HEK293 (cell line): ENCODE data around the gene RUFY1.

ENCODE experiments used
- CTCF ChIA-PET: fragments of 350-600 bp; formaldehyde crosslinking; extraction: SDS; loops from one replicate; lab custom pipeline; 2021; ENCODE audit warnings: antibody characterized with exemption; lab: Yijun Ruan, JAX
- POLR2A ChIA-PET: fragments of 300-600 bp; formaldehyde crosslinking; extraction: SDS; loops from one replicate; lab custom pipeline; 2020; ENCODE audit warnings: antibody characterized with exemption, inconsistent platforms; lab: Yijun Ruan, JAX
- H3K27ac ChIP-seq: fragments of 200-500 bp; sonication (Bioruptor generic); 2 replicates; pipeline ENCODE4 v1.5.1; 2014; ENCODE audit warnings: low read depth, low read length, control low read depth, inconsistent platforms; ENCODE audit errors: extremely low read depth
- H3K36me3 ChIP-seq, 2 experiments: fragments of 200-500 bp in 1 of 2; sonication (Bioruptor generic) in 1 of 2; 1 replicate in 1 of 2; 2 replicates in 1 of 2; pipeline ENCODE4 v1.5.1; 2014 to 2017; ENCODE audit warnings: inconsistent platforms in 2 of 2, low read length in 2 of 2; ENCODE audit not compliant: control insufficient read depth in 2 of 2, insufficient read depth in 1 of 2
- H3K4me1 ChIP-seq: fragments of 200-500 bp; sonication (Bioruptor generic); 2 replicates; pipeline ENCODE4 v1.5.1; 2014; ENCODE audit warnings: mild to moderate bottlenecking, low read length, inconsistent platforms; ENCODE audit not compliant: control insufficient read depth, insufficient read depth
- H3K4me3 ChIP-seq: 2 replicates; pipeline ENCODE4 v1.5.1; 2011; ENCODE audit warnings: low read depth, mild to moderate bottlenecking, control low read depth, low read length, moderate library complexity
- H3K9me3 ChIP-seq: fragments of 200-500 bp; sonication (Bioruptor generic); 2 replicates; pipeline ENCODE4 v1.5.1; 2014; ENCODE audit warnings: low read depth, low read length, inconsistent platforms; ENCODE audit not compliant: control insufficient read depth, insufficient read depth
- GLI4 ChIP-seq: fragments of 450-650 bp; formaldehyde crosslinking; IDR thresholded peaks from 2 replicates; pipeline ENCODE4 v1.5.1; 2016; ENCODE audit warnings: missing biosample characterization, missing genetic modification characterization
- GLIS2 ChIP-seq: fragments of 450-650 bp; formaldehyde crosslinking; IDR thresholded peaks from 2 replicates; pipeline ENCODE4 v1.5.1; 2016; ENCODE audit warnings: missing biosample characterization, missing genetic modification characterization
- TRIM28 ChIP-seq: IDR thresholded peaks from 2 replicates; pipeline ENCODE4 v1.6.1; 2011; ENCODE audit warnings: low read length, control low read depth, borderline replicate concordance
- ZBTB48 ChIP-seq: fragments of 450-650 bp; formaldehyde crosslinking; IDR thresholded peaks from 2 replicates; pipeline ENCODE4 v1.5.1; 2016; ENCODE audit warnings: missing biosample characterization, missing genetic modification characterization
- ZEB2 ChIP-seq: fragments of 450-650 bp; formaldehyde crosslinking; IDR thresholded peaks from 2 replicates; pipeline ENCODE4 v1.5.1; 2016; ENCODE audit warnings: missing biosample characterization, missing genetic modification characterization
- ZNF175 ChIP-seq: fragments of 450-650 bp; formaldehyde crosslinking; IDR thresholded peaks from 2 replicates; pipeline ENCODE4 v1.5.1; 2016; ENCODE audit warnings: missing biosample characterization, missing genetic modification characterization
- ZNF214 ChIP-seq: fragments of 450-650 bp; formaldehyde crosslinking; IDR thresholded peaks from 2 replicates; pipeline ENCODE4 v1.5.1; 2017; ENCODE audit warnings: missing biosample characterization, mild to moderate bottlenecking, missing genetic modification characterization, borderline replicate concordance
- ZNF341 ChIP-seq: fragments of 450-650 bp; formaldehyde crosslinking; IDR thresholded peaks from 2 replicates; pipeline ENCODE4; 2016; ENCODE audit warnings: low read depth, missing biosample characterization, missing genetic modification characterization
- ZNF354C ChIP-seq: fragments of 450-650 bp; formaldehyde crosslinking; IDR thresholded peaks from 2 replicates; pipeline ENCODE4 v1.5.1; 2016; ENCODE audit warnings: missing biosample characterization, missing genetic modification characterization, low read depth, borderline replicate concordance
- ZNF391 ChIP-seq: fragments of 450-650 bp; formaldehyde crosslinking; IDR thresholded peaks from 2 replicates; pipeline ENCODE4 v1.5.1; 2016; ENCODE audit warnings: low read depth, missing biosample characterization, missing genetic modification characterization, borderline replicate concordance
- ZNF701 ChIP-seq: fragments of 450-650 bp; formaldehyde crosslinking; IDR thresholded peaks from 2 replicates; pipeline ENCODE4 v1.5.1; 2016; ENCODE audit warnings: missing biosample characterization, missing genetic modification characterization
- ZNF785 ChIP-seq: fragments of 450-650 bp; formaldehyde crosslinking; IDR thresholded peaks from 2 replicates; pipeline ENCODE4 v1.5.1; 2016; ENCODE audit warnings: missing biosample characterization, missing genetic modification characterization
- ZSCAN30 ChIP-seq: fragments of 450-650 bp; IDR thresholded peaks from 2 replicates; pipeline ENCODE4 v1.5.1; 2018; ENCODE audit warnings: missing biosample characterization, mild to moderate bottlenecking, missing genetic modification characterization, moderate library complexity
- ZXDB ChIP-seq: fragments of 450-650 bp; formaldehyde crosslinking; IDR thresholded peaks from 2 replicates; pipeline ENCODE4 v1.5.1; 2016; ENCODE audit warnings: missing biosample characterization, missing genetic modification characterization
- TF ChIP-seq, protein P1 (sequence below): fragments of 450-650 bp; formaldehyde crosslinking; IDR thresholded peaks from 2 replicates; pipeline ENCODE4 v1.5.1; 2016; ENCODE audit warnings: missing biosample characterization, missing genetic modification characterization

Gene RUFY1

DNA sequence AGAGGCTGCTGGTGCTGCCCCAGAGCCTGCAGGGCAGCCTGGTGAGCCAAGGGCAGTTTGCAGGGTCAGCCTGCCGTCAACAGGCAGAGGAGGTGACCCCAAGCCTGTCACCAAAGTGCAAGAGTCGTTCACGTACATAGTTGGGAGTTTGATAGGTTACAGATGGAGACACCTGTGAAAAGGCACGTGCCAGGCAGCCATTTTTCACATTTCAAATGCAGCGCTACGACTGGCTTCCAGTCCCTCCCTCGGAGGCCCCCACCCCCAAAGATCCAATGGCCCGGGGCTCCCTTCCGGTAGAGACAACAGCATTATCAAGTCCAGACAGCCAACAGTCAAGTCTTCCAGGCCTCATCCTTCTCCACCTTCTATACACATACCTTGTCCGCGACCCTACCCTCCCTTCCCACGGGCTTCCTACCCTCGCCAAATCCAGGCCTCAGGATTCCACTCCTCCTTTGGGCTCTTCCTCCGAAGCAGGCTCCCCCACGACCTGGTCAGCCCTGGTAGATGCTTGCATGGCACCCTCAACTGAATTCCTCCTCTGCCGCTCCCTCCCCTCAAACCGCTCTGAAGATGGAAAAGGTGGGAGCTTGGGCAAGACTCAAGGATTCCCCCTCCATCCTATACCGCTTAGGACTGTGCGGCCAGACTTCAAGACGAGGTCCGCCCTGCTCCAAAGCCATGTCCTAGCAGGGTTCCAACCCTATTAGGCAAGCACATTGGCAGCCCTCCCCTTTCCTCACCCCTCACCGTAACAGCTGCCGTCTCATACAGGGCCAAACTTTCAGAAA, 60.0 kb downstream of the RUFY1 start:
- POLR2A ChIA-PET, result interaction anchor here (0.6 to 6.2 kb wide), 4 partner anchors 10 to 27 kb away, joined by 3 to 94 read pairs (median 8); partner anchors contain the start of gene HNRNPH1

DNA sequence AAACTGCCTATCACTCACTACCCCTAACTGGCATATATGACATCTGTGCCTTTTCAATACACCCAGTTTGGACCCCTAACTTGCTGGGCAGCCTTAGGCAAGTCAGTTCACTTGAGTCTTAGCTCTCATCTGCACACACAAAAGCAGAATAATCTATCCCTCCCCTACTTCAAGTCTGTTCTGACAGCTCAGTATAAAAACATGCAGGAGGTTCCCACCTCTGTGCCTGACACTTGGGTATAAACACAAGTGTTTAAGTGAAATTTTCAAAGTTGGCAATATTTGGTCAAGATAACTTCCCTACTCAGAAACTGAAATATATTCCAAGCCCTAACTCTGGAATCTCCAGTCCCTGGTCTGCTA, 60.5 kb downstream of the RUFY1 start:
- H3K4me1 ChIP-seq, result no peaks in the 10 kb centered on the region
- ChIA-PET POLR2A (interaction anchor here (0.6 to 6.2 kb wide), 3 partner anchors 9 to 27 kb away, joined by 5 to 94 read pairs (median 11); partner anchors contain the start of gene HNRNPH1), CTCF (interaction anchor here (0.8 kb wide), 1 partner anchor 450 kb away, joined by 3 read pairs; no protein-coding TSS in a partner anchor)
- no peaks in the 10 kb centered on the region for H3K9me3 ChIP-seq
- H3K4me3 ChIP-seq, result no peak overlapping the region
- TF ChIP-seq ZNF214 (tag by site-specific recombination), result no peak
- no peak for TF ChIP-seq TRIM28
- no peak for TF ChIP-seq ZNF175
- 0 out of 2 replicates have a peak, but pooled peaks have one; percentile 26 for TF ChIP-seq ZBTB48 (tag by site-specific recombination)
- TF ChIP-seq GLI4, result no peak
- no peak for TF ChIP-seq ZNF354C (tag by site-specific recombination)
- TF ChIP-seq GLIS2 (tag by site-specific recombination), result no peak
- peaks cover 36 to 93% of the 10 kb centered on the region in 2 experiments for H3K36me3 ChIP-seq
- H3K27ac ChIP-seq, result no peak overlapping the region

More for the DNA sequence above, 60.0 kb downstream of the RUFY1 start:
- Histone ChIP-seq H3K9me3 (no peaks in the 10 kb centered on the region), H3K4me1 (no peaks in the 10 kb centered on the region), H3K4me3 (no peak overlapping the region), H3K36me3 (peaks cover 31 to 93% of the 10 kb centered on the region in 2 experiments), H3K27ac (no peak overlapping the region)
- CTCF ChIA-PET, result interaction anchor here (0.8 kb wide), 1 partner anchor 449 kb away, joined by 3 read pairs; no protein-coding TSS in a partner anchor
- TF ChIP-seq ZXDB (tag by site-specific recombination), result no peak
- peak; percentile 55 for TF ChIP-seq ZNF341

DNA sequence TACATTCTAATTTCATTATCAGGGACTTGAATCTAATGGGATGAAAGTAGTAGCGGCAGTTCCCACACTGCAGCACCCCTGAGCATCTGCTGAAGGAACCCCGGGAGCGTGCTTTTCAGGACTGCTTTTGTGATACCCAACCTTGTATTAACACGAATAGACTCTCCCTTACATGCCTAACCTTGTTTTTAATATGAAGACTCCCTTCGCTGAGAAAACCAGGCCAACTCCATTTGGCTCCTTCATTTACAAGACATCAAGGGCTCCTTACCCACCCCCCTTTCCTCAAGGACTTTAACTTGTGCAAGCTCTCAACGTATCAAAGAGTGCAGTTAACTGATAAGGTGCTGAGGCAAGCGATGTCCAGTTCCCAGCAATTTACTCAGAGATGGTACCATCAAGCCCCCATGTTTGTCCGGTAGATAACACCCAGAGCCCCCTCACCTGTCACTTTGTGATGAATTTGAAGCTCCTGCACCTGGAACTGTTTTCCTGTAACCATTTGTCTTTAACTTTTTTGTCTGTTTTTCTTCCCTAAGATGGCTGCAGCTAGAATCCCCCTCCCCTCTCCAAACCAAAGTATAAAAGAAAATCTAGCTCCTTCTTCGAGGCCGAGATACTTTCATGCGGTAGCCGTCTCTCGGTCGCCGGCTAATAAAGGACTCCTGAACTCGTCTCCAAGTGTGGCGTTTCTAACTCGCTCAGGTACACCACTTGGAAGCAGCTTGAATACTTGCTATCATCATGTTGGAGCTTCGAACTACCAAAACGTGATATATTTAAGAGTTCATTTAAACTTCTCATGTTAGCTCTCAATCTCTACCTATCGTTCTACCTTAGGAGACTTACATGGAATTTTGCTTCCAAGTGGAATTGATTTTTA, 62.5 kb downstream of the RUFY1 start:
- Histone ChIP-seq H3K9me3 (no peaks in the 10 kb centered on the region), H3K4me3 (no peak overlapping the region), H3K27ac (peak overlapping the region; percentile 20; the same call in 1 of the 2 replicates), H3K4me1 (no peaks in the 10 kb centered on the region), H3K36me3 (peaks cover 55 to 93% of the 10 kb centered on the region in 2 experiments)
- CTCF ChIA-PET, result interaction anchor here (0.9 to 1.6 kb wide), 3 partner anchors 8 to 55 kb away, joined by 3 to 4 read pairs (median 4); partner anchors contain the start of gene HNRNPH1
- TF ChIP-seq ZEB2 (no peak), ZNF391 (tag by site-specific recombination) (peak; percentile 11; the same call in 1 of the 2 replicates), ZXDB (tag by site-specific recombination) (0 out of 2 replicates have a peak, but pooled peaks have one; percentile 42), ZNF701 (tag by site-specific recombination) (no peak), ZSCAN30 (0 out of 2 replicates have a peak, but pooled peaks have one; percentile 18), ZNF785 (no peak)
- TF ChIP-seq, protein P1, sequence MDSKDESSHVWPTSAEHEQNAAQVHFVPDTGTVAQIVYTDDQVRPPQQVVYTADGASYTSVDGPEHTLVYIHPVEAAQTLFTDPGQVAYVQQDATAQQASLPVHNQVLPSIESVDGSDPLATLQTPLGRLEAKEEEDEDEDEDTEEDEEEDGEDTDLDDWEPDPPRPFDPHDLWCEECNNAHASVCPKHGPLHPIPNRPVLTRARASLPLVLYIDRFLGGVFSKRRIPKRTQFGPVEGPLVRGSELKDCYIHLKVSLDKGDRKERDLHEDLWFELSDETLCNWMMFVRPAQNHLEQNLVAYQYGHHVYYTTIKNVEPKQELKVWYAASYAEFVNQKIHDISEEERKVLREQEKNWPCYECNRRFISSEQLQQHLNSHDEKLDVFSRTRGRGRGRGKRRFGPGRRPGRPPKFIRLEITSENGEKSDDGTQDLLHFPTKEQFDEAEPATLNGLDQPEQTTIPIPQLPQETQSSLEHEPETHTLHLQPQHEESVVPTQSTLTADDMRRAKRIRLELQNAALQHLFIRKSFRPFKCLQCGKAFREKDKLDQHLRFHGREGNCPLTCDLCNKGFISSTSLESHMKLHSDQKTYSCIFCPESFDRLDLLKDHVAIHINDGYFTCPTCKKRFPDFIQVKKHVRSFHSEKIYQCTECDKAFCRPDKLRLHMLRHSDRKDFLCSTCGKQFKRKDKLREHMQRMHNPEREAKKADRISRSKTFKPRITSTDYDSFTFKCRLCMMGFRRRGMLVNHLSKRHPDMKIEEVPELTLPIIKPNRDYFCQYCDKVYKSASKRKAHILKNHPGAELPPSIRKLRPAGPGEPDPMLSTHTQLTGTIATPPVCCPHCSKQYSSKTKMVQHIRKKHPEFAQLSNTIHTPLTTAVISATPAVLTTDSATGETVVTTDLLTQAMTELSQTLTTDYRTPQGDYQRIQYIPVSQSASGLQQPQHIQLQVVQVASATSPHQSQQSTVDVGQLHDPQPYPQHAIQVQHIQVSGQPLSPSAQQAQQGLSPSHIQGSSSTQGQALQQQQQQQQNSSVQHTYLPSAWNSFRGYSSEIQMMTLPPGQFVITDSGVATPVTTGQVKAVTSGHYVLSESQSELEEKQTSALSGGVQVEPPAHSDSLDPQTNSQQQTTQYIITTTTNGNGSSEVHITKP (tag by site-specific recombination), result 0 out of 2 replicates have a peak, but pooled peaks have one; percentile 15
- POLR2A ChIA-PET, result interaction anchor here (0.8 to 6.2 kb wide), 6 partner anchors 7 to 62 kb away, joined by 3 to 94 read pairs (median 6); partner anchors contain the start of genes HNRNPH1 and RUFY1
